ENCODE data around the gene NETO2. TPM values are rescaled to one million over a fixed set of nuclear protein-coding genes. Genes with fewer than 3 reads are reported as not detected.
"Not testable (repeated sequence)": the region's sequence is repeated elsewhere in the genome, so short reads cannot be mapped to it uniquely, and the experiment has no call there.

Gene NETO2
- total RNA-seq, 1 donor from 2014 or later, result 18.7 TPM

DNA sequence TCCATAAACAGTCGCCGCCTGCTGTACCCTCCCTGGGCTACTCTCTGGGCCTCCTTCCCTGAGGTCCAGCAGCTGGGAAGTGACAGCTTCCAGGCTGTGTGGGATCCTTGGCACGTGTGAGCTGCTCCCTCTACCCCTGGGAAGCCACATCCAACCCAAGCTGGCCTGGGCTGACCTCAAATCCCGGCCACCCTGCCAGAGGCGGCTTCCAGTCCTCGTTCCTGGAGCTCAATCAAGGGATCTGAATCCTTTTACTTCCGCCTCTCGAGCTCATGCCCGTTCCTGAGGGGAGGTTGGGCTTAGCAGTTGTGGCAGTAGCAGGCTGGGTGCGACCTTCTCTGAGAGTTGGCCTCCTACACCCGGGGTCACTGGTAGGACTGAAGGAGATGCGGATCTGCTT is 82.5 kb downstream of the NETO2 start:
- no peaks in the 10 kb centered on the region for H3K27me3 ChIP-seq (ENCODE audit: low read depth)
- intact Hi-C loops (cut with DNase I), result no loop called here
- TF ChIP-seq, protein P1, sequence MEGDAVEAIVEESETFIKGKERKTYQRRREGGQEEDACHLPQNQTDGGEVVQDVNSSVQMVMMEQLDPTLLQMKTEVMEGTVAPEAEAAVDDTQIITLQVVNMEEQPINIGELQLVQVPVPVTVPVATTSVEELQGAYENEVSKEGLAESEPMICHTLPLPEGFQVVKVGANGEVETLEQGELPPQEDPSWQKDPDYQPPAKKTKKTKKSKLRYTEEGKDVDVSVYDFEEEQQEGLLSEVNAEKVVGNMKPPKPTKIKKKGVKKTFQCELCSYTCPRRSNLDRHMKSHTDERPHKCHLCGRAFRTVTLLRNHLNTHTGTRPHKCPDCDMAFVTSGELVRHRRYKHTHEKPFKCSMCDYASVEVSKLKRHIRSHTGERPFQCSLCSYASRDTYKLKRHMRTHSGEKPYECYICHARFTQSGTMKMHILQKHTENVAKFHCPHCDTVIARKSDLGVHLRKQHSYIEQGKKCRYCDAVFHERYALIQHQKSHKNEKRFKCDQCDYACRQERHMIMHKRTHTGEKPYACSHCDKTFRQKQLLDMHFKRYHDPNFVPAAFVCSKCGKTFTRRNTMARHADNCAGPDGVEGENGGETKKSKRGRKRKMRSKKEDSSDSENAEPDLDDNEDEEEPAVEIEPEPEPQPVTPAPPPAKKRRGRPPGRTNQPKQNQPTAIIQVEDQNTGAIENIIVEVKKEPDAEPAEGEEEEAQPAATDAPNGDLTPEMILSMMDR (IDR thresholded peaks at IDR 0.05), result no peak
- no peak overlapping the region for H3K4me3 ChIP-seq
- no peaks in the 10 kb centered on the region for H3K9me3 ChIP-seq
- DNase-seq (no peak), ATAC-seq (no peak)
- H3K27ac ChIP-seq, result no peak overlapping the region
- H3K36me3 ChIP-seq, result no peaks in the 10 kb centered on the region
- H3K4me1 ChIP-seq, result no peaks in the 10 kb centered on the region

DNA sequence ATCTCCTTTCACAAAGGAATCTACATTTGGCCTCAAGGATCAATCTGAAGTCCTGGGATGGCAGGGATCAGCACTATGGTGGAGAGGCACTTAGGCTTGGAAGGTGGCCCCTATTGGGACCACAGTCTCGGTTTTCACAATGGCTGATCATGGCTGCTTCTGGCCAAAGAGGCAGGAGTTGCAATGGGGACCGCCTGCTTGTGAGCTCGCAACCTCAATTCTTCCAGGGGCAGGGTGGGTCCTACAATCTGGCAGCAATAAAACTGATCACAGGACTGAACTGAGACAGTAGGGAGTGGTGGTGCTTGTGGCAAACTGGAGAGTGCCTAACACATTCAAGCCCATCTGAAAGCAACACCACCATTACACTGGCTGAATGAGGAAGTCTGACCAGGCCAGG is 83.1 kb downstream of the NETO2 start:
- Histone ChIP-seq H3K27ac (no peak overlapping the region), H3K36me3 (no peaks in the 10 kb centered on the region), H3K4me3 (no peak overlapping the region), H3K27me3 (ENCODE audit: low read depth) (no peaks in the 10 kb centered on the region), H3K9me3 (no peaks in the 10 kb centered on the region), H3K4me1 (no peaks in the 10 kb centered on the region)
- ATAC-seq (no peak), DNase-seq (no peak)
- TF ChIP-seq, protein P1 (IDR thresholded peaks at IDR 0.05), result no peak
- intact Hi-C loops (cut with DNase I), result no loop called here

DNA sequence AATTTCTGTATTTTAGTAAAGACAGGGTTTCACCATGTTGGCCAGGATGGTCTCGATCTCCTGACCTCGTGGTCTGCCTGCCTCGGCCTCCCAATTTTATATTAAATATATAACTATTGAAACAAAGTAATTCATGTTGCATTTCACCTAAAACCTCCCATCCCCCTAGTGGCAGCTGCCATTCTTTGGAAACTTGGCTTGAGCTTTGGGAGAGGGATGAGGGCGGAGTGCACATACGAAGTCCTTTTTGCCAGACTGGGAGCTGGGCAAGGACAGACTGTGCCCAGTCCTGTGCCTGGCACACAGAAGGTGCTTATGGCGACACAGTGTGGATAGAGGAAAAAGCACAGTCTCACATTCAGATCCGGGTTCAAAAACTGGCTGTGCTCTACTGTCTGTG is 83.8 kb downstream of the NETO2 start:
- no peak overlapping the region for H3K4me3 ChIP-seq
- no peaks in the 10 kb centered on the region for H3K9me3 ChIP-seq
- H3K27me3 ChIP-seq (ENCODE audit: low read depth), result no peaks in the 10 kb centered on the region
- H3K4me1 ChIP-seq, result no peaks in the 10 kb centered on the region
- TF ChIP-seq, protein P1 (IDR thresholded peaks at IDR 0.05), result no peak
- DNase-seq (no peak), ATAC-seq (no peak)
- H3K36me3 ChIP-seq, result no peaks in the 10 kb centered on the region
- no peak overlapping the region for H3K27ac ChIP-seq
- intact Hi-C loops (cut with DNase I), result no loop called here

DNA sequence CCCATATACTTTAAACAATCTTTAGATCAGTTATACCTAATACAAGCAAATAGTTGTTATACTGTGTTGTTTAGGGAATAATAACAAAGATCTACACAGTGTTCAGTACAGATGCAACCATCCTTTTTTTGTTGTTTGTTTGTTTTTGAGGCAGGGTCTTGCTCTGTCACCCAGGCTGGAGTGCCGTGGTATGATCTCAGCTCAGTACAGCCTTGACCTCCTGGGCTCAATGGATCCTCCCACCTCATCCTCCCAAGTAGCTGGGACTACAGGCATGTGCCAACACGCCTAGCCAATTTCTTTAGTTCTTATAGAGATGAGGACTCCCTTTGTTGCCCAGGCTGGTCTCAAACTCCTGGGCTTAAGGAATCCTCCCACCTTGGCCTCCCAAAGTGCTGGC is 84.6 kb downstream of the NETO2 start:
- H3K36me3 ChIP-seq; intact Hi-C loops (cut with DNase I); DNase-seq: not testable (repeated sequence)

DNA sequence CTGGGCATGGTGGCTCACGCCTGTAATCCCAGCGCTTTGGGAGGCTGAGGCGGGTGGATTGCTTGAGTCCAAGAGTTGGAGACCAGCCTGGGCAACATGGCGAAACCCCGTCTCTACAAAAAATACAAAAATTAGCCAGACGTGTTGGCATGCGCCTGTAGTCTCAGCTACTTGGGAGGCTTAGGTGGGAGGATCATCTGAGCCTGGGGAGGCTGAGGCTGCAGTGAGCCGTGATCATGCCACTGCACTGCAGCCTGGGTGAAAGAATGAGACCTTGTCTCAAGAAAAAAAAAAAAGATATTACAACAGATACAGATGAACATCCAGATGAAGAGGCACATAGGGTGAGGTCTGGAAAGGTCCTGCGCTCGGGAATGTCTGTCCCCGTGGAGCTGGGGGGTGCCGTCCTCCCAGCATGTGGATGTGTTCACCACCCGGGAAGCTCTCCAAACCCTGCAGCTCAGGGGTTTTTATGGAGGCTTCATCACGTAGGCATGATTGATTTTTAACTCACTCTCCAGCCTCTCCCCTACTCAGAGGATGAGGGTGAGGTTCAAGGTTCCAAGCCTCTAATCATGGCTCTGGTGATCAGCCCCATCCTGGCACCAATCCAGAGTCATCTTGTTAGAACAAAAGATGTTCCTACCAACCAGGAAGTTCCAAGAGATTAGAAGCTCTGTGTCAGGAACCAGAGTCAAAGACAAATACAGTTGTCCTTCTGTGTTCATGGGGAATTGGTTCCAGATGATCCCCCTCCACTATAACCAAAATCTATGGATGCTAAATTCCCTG is 85.3 kb downstream of the NETO2 start:
- ATAC-seq (no peak), DNase-seq (no peak)
- H3K27me3 ChIP-seq (ENCODE audit: low read depth), result no peaks in the 10 kb centered on the region
- no peak overlapping the region for H3K4me3 ChIP-seq
- H3K9me3 ChIP-seq, result no peaks in the 10 kb centered on the region
- no peak overlapping the region for H3K27ac ChIP-seq
- no peaks in the 10 kb centered on the region for H3K4me1 ChIP-seq
- intact Hi-C loops (cut with DNase I), result no loop called here
- TF ChIP-seq, protein P1 (IDR thresholded peaks at IDR 0.05), result no peak
- no peaks in the 10 kb centered on the region for H3K36me3 ChIP-seq

More for the DNA sequence above, 84.6 kb downstream of the NETO2 start:
- H3K27me3 ChIP-seq (ENCODE audit: low read depth); H3K4me1 ChIP-seq; H3K9me3 ChIP-seq; ATAC-seq; H3K4me3 ChIP-seq; H3K27ac ChIP-seq: not testable (repeated sequence)

DNA sequence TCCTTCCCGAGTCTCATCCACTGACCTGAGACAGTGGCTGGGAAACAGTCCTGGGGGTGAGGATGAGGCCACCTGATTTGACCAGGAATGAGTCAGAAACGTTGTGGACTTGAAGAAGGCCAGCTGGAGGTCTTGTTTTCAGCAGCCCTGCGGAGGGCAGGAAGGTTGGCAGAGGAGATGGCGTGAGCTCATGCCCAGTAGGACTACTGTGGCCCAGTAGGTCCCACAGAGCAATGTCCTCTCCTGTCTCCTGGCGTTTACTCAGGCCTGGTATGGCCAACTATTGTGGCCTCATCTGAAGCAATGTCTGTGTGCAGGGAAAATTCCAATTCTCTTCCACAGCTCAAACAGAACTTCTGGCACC is 86.1 kb downstream of the NETO2 start:
- DNase-seq, result no peak
- no peaks in the 10 kb centered on the region for H3K4me1 ChIP-seq
- no peaks in the 10 kb centered on the region for H3K36me3 ChIP-seq
- intact Hi-C loops (cut with DNase I), result no loop called here
- H3K27me3 ChIP-seq (ENCODE audit: low read depth), result no peaks in the 10 kb centered on the region
- no peak overlapping the region for H3K4me3 ChIP-seq
- TF ChIP-seq, protein P1 (IDR thresholded peaks at IDR 0.05), result no peak
- no peaks in the 10 kb centered on the region for H3K9me3 ChIP-seq
- no peak overlapping the region for H3K27ac ChIP-seq
- no peak for ATAC-seq

Data from lower lobe of right lung (tissue), 2 donors.